ENCODE results near the gene TRPM8.

TRPM8 gene

GRCh38 chr2:233901884-233902283, 15.3 kb upstream of the TRPM8 start:
- no peak for TF ChIP-seq CTCF (IDR thresholded peaks at IDR 0.05; ENCODE audit: insufficient read depth, missing control alignments)
- DNase-seq (ENCODE audit: insufficient read length, low spot score): no peak
- no peak for FAIRE-seq

- FAIRE-seq (no peak), DNase-seq (ENCODE audit: insufficient read length, low spot score) (no peak)
- TF ChIP-seq CTCF (IDR thresholded peaks at IDR 0.05; ENCODE audit: insufficient read depth, missing control alignments): no peak
Observed at GRCh38 chr2:233905945-233906344, 11.2 kb upstream of the TRPM8 start.

GRCh38 chr2:233907627-233908026, 9.5 kb upstream of the TRPM8 start:
- DNase-seq (ENCODE audit: insufficient read length, low spot score) (no peak), FAIRE-seq (no peak)
- TF ChIP-seq CTCF (IDR thresholded peaks at IDR 0.05; ENCODE audit: insufficient read depth, missing control alignments): no peak

- DNase-seq (ENCODE audit: insufficient read length, low spot score): no peak
- TF ChIP-seq CTCF (IDR thresholded peaks at IDR 0.05; ENCODE audit: insufficient read depth, missing control alignments): no peak
- no peak for FAIRE-seq
Observed at GRCh38 chr2:233912691-233913423, 4.3 kb upstream of the TRPM8 start.

- DNase-seq (ENCODE audit: insufficient read length, low spot score): no peak
- TF ChIP-seq CTCF (IDR thresholded peaks at IDR 0.05; ENCODE audit: insufficient read depth, missing control alignments): no peak
- no peak for FAIRE-seq
Observed at GRCh38 chr2:233915128-233915527, 2.0 kb upstream of the TRPM8 start.

GRCh38 chr2:233919319-233919718, 2.1 kb downstream of the TRPM8 start:
- FAIRE-seq: no peak
- DNase-seq (ENCODE audit: insufficient read length, low spot score): no peak
- TF ChIP-seq CTCF (IDR thresholded peaks at IDR 0.05; ENCODE audit: insufficient read depth, missing control alignments): no peak

- no peak for TF ChIP-seq CTCF (IDR thresholded peaks at IDR 0.05; ENCODE audit: insufficient read depth, missing control alignments)
- no peak for FAIRE-seq
- DNase-seq (ENCODE audit: insufficient read length, low spot score): no peak
Observed at GRCh38 chr2:233919938-233920337, 2.8 kb downstream of the TRPM8 start.
